Measurements from ENCODE around the gene ZMYM3. TPM values are rescaled to one million over a fixed set of nuclear protein-coding genes. Genes with fewer than 3 reads are reported as not detected.

Gene ZMYM3
- total and polyA plus RNA-seq, 9 of the 15 experiments (the other 6 are each of a cell fraction or from before 2014, with no cell fraction given), result 4.3 to 36.3 (median 16.8) TPM

DNA sequence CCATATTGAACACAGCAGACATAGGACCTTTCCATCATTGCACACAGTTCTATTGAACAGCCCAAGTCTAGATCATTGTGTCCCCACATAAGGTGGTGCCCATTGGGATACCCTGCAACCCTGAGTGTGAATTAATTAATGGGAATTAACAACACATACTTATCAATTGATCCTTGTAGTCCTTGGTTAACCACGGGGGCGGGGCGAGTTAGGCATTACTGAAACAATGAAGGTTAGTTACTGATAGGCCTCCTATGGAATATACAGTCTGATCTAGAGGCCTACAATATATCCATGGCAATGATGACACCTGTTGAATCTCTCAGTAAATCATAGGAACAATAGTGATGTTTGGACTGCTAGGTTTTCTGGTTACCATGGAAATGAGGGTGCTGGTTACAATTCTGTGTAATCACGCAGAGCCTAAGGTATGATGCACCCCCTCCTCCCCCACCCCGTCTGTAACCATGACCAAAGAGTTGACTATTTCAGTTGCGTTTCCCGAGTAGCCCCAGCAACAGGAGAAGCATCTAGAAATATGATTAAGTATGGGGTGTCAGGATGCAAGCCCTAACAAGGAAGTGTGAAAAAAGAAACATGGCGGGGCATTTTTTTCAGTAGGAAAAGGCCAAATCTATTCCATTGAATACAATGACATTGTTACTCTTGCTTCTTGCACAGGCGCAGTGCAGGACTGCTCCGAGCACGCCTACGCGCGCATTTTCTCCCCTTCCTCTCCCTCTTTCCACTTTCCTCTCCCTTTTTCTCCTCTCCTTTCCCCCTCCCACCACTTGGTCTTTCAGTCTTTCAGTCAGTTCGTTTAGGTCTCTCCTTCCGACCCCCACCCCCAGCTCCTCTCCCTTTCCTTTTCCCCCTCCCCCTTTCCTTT lies 28.8 kb upstream of the ZMYM3 start (continued):
- TF ChIP-seq ZNF449 (CRISPR knock-in tag; IDR thresholded peaks at IDR 0.05) (no peak), MITF (IDR thresholded peaks at IDR 0.05) (no peak), GABPB1 (CRISPR knock-in tag; IDR thresholded peaks at IDR 0.05) (no peak), ZNF584 (CRISPR knock-in tag; IDR thresholded peaks at IDR 0.05; ENCODE audit: low read depth) (no peak), MCM2 (IDR thresholded peaks at IDR 0.05; ENCODE audit: low read depth) (no peak), HDAC6 (IDR thresholded peaks at IDR 0.05; ENCODE audit: low read depth, low read length) (no peak), THAP7 (CRISPR knock-in tag; IDR thresholded peaks at IDR 0.05) (no peak), RFX1 (IDR thresholded peaks at IDR 0.05) (peak; percentile 76), HMGN3 (IDR thresholded peaks at IDR 0.05; ENCODE audit: borderline replicate concordance, extremely low read depth, insufficient read length, low read depth, low read length) (no peak), ZNF24 (IDR thresholded peaks at IDR 0.05) (no peak), EHMT2 (IDR thresholded peaks at IDR 0.05) (0 out of 2 replicates have a peak, but pooled peaks have one; percentile 33), EP400 (IDR thresholded peaks at IDR 0.05) (no peak), ZBTB2 (IDR thresholded peaks at IDR 0.05) (peak; percentile 90; the same call in 1 of the 2 replicates), ZNF408 (CRISPR knock-in tag; IDR thresholded peaks at IDR 0.05; ENCODE audit: low read depth) (no peak), SIN3A (IDR thresholded peaks at IDR 0.05; ENCODE audit: borderline replicate concordance in 2 of 2, control insufficient read depth in 1 of 2, low read depth in 2 of 2, low read length in 2 of 2) (no peak)
- TF ChIP-seq, protein P1, sequence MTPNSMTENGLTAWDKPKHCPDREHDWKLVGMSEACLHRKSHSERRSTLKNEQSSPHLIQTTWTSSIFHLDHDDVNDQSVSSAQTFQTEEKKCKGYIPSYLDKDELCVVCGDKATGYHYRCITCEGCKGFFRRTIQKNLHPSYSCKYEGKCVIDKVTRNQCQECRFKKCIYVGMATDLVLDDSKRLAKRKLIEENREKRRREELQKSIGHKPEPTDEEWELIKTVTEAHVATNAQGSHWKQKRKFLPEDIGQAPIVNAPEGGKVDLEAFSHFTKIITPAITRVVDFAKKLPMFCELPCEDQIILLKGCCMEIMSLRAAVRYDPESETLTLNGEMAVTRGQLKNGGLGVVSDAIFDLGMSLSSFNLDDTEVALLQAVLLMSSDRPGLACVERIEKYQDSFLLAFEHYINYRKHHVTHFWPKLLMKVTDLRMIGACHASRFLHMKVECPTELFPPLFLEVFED (CRISPR knock-in tag; conservative IDR thresholded peaks at IDR 0.05), result 0 out of 2 replicates have a peak, but pooled peaks have one; percentile 52
- TF ChIP-seq, protein P2, sequence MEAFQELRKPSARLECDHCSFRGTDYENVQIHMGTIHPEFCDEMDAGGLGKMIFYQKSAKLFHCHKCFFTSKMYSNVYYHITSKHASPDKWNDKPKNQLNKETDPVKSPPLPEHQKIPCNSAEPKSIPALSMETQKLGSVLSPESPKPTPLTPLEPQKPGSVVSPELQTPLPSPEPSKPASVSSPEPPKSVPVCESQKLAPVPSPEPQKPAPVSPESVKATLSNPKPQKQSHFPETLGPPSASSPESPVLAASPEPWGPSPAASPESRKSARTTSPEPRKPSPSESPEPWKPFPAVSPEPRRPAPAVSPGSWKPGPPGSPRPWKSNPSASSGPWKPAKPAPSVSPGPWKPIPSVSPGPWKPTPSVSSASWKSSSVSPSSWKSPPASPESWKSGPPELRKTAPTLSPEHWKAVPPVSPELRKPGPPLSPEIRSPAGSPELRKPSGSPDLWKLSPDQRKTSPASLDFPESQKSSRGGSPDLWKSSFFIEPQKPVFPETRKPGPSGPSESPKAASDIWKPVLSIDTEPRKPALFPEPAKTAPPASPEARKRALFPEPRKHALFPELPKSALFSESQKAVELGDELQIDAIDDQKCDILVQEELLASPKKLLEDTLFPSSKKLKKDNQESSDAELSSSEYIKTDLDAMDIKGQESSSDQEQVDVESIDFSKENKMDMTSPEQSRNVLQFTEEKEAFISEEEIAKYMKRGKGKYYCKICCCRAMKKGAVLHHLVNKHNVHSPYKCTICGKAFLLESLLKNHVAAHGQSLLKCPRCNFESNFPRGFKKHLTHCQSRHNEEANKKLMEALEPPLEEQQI (IDR thresholded peaks at IDR 0.05), result no peak

Data from K562 (cell line).